Neutrophil (primary cell): ENCODE data around the gene EIF4A3.
A peak's percentile ranks its signal among the peaks of the same experiment; 100 is the strongest.
"Not testable (repeated sequence)": the region's sequence is repeated elsewhere in the genome, so short reads cannot be mapped to it uniquely, and the experiment has no call there.

Experiments used
- H3K27ac ChIP-seq: fragments of 200-600 bp; sonication (generic); 2 replicates; pipeline ENCODE4 v1.5.1; 2016; ENCODE audit warnings: mild to moderate bottlenecking, moderate library complexity
- H3K27me3 ChIP-seq: fragments of 200-600 bp; sonication (generic); 2 replicates; pipeline ENCODE4 v1.6.0; 2016; ENCODE audit warnings: mild to moderate bottlenecking
- H3K36me3 ChIP-seq: fragments of 200-600 bp; sonication (generic); 2 replicates; pipeline ENCODE4 v1.5.1; 2017
- H3K4me1 ChIP-seq, 2 experiments: fragments of 200-600 bp in 1 of 2; sonication (generic) in 1 of 2; 1 replicate in 1 of 2; 2 replicates in 1 of 2; pipeline versions ENCODE4 v1.5.1 to v1.6.1; 2013 to 2016; ENCODE audit warnings: low read depth in 1 of 2, low read length in 1 of 2, mild to moderate bottlenecking in 1 of 2, moderate library complexity in 1 of 2; ENCODE audit not compliant: control insufficient read depth in 1 of 2, insufficient read depth in 1 of 2
- H3K4me3 ChIP-seq, 2 experiments: fragments of 200-600 bp in 1 of 2; sonication (generic) in 1 of 2; 1 replicate in 1 of 2; 2 replicates in 1 of 2; pipeline ENCODE4 v1.5.1; 2013 to 2016; ENCODE audit warnings: low read depth in 1 of 2, low read length in 1 of 2, mild to moderate bottlenecking in 1 of 2, moderate library complexity in 1 of 2
- H3K9me3 ChIP-seq: fragments of 200-600 bp; sonication (generic); 2 replicates; pipeline ENCODE4 v1.5.1; 2016
- CTCF ChIP-seq: fragments of 200-600 bp; sonication (generic); IDR thresholded peaks from 2 replicates; pipeline ENCODE4 v1.5.1; 2016; ENCODE audit warnings: antibody characterized with exemption

EIF4A3 gene

GRCh38 chr17:80163336-80163735, 16.4 kb upstream of the EIF4A3 start:
- H3K4me1 ChIP-seq, result no peaks in the 10 kb centered on the region
- H3K27me3 ChIP-seq, result peaks cover 30% of the 10 kb centered on the region
- no peaks in the 10 kb centered on the region for H3K9me3 ChIP-seq
- TF ChIP-seq CTCF, result no peak
- H3K4me3 ChIP-seq, result no peak overlapping the region
- no peak overlapping the region for H3K27ac ChIP-seq
- H3K36me3 ChIP-seq, result no peaks in the 10 kb centered on the region

- Histone ChIP-seq H3K9me3 (peaks cover 4% of the 10 kb centered on the region), H3K27ac (no peak overlapping the region), H3K4me3 (no peak overlapping the region), H3K36me3 (no peaks in the 10 kb centered on the region), H3K4me1 (no peaks in the 10 kb centered on the region), H3K27me3 (peaks cover 24% of the 10 kb centered on the region)
- TF ChIP-seq CTCF, result no peak
Measured at GRCh38 chr17:80160536-80160935, 13.6 kb upstream of the EIF4A3 start.

GRCh38 chr17:80158846-80159245, 11.9 kb upstream of the EIF4A3 start:
- Histone ChIP-seq H3K9me3 (peaks cover 6% of the 10 kb centered on the region), H3K36me3 (no peaks in the 10 kb centered on the region), H3K27me3 (peaks cover 24% of the 10 kb centered on the region), H3K4me1 (no peaks in the 10 kb centered on the region), H3K4me3 (no peak overlapping the region), H3K27ac (no peak overlapping the region)
- TF ChIP-seq CTCF, result no peak

- Histone ChIP-seq H3K27me3 (peaks cover 18% of the 10 kb centered on the region), H3K4me1 (peaks cover 19 to 25% of the 10 kb centered on the region in 2 experiments)
- H3K36me3 ChIP-seq, H3K27ac ChIP-seq, H3K4me3 ChIP-seq, H3K9me3 ChIP-seq: not testable (repeated sequence)
Measured at GRCh38 chr17:80155600-80155999, 8.7 kb upstream of the EIF4A3 start.

- TF ChIP-seq CTCF, result no peak
- H3K9me3 ChIP-seq, result peaks cover 6% of the 10 kb centered on the region
Measured at GRCh38 chr17:80154166-80154565, 7.2 kb upstream of the EIF4A3 start.

GRCh38 chr17:80153004-80153403, 6.1 kb upstream of the EIF4A3 start:
- H3K4me3 ChIP-seq, result peak overlapping the region in 1 of 2 experiments; percentile 33
- TF ChIP-seq CTCF, result no peak
- peaks cover 31 to 36% of the 10 kb centered on the region in 2 experiments for H3K4me1 ChIP-seq
- H3K9me3 ChIP-seq, result peaks cover 6% of the 10 kb centered on the region
- H3K27ac ChIP-seq, result peak overlapping the region; percentile 76
- no peaks in the 10 kb centered on the region for H3K27me3 ChIP-seq
- no peaks in the 10 kb centered on the region for H3K36me3 ChIP-seq

More at GRCh38 chr17:80154166-80154565, 7.2 kb upstream of the EIF4A3 start:
- H3K4me3 ChIP-seq, result no peak overlapping the region
- no peaks in the 10 kb centered on the region for H3K36me3 ChIP-seq
- peaks cover 20 to 26% of the 10 kb centered on the region in 2 experiments for H3K4me1 ChIP-seq
- H3K27ac ChIP-seq, result no peak overlapping the region
- H3K27me3 ChIP-seq, result peaks cover 4% of the 10 kb centered on the region
